ENCODE results near the gene PREX1.
A peak's percentile ranks its signal among the peaks of the same experiment; 100 is the strongest.

The PREX1 gene

DNA sequence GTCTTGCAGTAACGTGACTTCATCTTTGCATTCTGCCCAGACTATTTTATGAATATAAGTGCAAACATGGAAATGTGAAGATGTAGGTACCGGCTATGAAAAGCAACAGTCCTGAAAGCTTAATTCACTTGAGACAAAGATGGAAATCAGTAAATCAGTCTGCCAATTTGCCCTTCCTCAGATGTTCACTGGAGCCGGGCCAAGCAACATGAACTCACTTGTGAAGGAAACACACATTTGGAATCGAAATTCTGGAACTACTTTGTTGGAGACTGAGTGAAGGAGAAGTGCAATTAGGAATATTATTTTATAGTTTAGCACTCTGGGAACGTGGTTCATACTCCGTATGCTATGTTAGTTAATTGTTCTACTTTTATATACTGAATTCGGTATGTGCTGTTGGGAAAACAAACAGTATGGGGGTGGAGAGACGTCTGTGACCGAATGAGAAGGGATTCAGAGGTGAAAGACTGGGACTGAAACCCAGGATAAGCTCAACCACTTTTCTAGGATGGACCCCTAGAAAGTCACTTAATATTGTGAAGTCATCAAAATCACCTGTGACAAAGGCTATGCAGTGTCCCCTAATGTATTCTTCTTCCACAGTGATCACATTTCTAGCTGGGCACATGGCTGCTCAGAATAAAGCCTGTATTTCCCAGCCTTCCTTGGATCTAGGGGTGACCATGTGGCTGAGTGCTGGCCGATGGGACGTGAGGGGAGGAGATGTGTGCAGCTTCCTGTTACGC is 95.5 kb downstream of the PREX1 start:
- no peak for DNase-seq (ENCODE audit: low spot score)

DNA sequence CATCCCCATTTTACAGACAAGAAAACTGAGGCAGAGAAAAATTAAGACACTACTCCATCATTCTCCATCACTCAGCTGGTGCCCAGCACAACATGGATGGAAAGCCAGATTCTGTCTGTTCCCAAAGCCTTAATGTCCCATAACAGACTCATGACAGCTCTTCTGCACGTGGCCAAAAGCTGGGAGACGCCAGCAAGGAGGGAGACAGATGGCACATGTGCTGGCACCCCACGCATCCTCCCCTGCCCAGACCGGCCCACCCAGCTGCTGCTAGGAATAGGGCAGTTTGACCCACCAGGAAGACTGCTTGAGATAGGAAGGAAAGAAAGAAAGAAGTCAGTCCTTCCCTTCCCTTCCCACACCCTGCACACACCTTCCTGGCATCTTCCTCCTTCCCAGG is 96.3 kb downstream of the PREX1 start:
- DNase-seq (ENCODE audit: low spot score), result no peak

DNA sequence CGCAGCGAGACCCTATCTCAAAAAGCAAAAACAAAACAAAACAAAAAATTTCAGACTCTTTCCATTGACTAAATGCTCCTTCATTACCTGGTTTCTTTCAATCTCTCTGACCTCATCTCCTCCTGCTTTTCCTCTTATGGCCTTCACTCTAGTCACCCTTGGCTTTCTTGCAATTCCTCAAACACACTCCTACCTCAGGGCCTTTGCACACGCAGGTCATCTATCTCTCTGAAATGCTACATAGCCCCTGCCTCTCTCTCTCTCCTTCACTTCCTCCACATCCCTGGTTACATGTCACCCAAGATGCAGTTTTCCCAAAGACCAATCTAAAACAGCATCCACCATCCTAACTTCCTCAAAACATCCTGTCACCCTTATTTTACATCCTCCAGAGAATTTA is 96.8 kb downstream of the PREX1 start:
- DNase-seq (ENCODE audit: low spot score), result no peak

DNA sequence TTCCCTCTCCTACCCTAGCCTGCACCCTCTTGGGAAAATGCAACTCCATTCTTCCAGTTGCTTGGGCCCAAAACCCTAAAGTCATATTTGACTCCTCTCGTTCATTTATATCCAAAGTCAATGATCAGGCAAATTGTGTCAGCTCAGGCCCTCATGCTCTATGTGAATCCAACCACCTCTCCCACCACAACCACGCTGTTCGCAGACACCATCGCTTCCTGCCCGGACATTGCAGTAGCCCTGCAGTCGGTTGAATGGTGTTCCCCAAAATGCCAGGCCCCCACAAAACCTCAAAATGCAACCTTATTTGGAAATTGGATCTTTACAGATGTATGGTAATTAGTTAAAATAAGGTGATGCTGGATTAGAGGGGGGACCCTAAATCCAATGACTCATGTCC is 98.3 kb downstream of the PREX1 start:
- DNase-seq (ENCODE audit: low spot score), result no peak

DNA sequence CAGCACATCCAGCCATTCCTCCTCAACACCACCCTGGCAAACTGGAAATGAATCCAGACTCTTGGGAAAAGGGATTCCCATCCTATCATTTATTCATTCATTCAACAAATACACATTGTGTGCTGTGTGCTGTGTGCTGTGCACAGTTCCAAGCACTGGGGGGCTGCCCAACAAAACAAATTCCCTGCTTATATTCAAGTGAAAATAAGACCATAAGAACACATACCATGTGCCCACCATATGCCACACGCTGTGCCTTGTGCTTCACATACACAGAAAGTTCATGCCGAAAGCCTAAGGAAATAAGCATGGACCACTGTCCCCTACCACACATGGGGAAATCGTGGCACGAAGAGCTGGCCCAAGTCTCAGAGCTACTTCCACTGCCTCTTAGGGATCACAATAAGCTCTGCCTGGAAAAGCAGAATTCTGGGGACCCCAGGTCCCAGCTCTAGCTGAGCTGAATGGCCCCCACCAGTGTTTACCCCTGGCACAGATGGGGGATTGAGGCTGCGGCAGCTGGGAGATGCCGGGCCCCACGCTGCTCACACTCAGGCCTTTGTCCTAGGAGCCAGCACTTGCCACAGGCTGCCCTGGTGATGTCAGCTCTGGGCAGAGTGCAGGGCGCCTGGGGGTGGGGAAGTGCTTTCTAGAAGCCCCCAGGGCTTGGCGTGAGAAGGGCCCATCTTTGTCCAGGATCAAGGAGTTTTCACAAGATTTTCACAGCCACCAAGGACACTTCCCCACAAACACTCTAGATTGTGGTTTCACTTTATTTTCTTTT is 99.6 kb downstream of the PREX1 start:
- no peak for DNase-seq (ENCODE audit: low spot score)

DNA sequence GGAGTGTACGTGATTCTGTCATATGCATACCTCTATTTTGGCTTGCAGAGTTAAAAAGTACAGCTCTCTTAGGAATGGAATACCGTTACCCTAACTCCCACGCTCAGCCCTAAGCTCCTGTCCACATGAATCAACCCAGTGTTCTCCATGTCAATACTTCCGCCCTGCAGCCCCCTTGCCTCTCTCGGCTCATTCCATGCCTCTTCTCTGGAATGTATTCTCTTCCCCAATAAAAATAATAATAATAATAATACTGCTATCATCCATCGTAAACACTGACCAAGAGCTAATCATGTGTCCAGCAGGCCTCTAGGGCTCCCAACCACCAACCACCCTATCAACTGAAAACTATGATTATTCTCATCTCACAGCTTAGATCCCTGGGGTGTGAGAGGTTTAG is 100.6 kb downstream of the PREX1 start:
- DNase-seq (ENCODE audit: low spot score), result no peak

DNA sequence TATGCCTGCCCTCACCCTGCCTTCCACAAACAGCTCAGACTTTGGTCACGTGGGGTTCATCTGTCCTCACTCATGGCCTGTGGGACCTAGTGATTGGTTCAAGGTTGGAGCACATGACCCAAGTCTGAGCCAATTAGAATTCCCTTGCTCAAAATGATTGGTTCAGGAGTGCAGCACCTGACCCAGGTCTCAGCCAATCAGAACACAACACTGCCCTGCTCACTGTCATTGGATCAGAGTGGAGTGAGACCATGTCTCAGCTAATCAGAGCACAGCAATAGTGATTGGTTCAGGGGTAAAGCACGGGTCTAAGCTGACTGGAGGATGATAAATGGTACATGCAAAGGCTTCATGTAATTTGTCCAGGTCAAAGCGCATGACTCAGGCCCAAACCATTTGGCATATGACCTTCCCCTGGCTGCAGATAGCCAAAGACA is 102.2 kb downstream of the PREX1 start:
- peak; percentile 86 for DNase-seq (ENCODE audit: low spot score)

DNA sequence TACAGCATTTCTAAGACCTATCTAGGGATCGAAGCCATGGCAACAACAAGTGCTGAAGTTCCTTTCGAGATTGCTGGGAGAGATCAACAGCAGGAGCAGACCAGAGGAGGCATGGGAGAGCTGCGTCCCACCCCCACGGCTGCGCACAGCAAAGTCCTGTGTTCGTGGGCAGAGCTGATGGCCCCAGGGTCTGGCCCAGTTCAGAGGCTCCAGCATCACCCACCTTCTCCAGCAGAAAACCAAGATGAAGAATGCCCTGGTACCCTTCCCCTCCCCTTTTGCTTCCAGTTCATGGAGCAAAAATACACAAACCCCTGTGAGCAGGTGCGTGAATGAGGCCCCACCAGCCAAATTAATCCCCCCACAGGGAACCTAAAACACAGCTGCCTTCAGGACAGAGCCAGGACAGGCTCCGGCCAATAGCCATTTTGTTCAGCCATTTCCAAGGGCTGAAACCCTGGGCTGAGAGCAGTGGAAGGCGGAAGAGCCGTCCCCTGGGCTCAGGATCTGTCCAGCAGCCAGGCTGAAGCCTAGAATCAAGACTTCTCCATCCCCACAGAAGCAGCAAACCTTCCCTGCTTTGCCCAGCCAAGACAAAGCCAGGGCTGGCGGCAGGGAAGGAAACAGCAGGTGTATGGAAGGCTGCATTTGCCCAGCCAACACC is 102.8 kb downstream of the PREX1 start:
- no peak for DNase-seq (ENCODE audit: low spot score)

DNA sequence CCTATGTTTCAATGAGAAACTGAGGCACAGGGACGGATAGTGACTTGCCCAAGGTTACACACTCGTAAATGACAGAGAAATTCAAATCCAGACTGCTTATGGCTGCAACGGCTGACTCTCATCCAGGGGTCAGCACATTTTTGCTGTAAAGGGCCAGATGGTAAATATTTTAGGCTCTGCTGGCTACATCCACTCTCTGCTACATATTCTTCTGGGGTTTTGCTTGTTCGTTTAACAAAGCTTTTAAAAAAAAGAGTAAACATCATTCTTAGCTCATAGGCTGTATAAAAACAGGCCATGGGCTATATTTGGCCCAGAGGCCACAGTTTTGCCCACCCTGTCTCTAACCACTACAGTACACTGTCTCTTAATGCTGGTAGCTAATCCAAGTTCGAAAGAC is 103.4 kb downstream of the PREX1 start:
- no peak for DNase-seq (ENCODE audit: low spot score)

DNA sequence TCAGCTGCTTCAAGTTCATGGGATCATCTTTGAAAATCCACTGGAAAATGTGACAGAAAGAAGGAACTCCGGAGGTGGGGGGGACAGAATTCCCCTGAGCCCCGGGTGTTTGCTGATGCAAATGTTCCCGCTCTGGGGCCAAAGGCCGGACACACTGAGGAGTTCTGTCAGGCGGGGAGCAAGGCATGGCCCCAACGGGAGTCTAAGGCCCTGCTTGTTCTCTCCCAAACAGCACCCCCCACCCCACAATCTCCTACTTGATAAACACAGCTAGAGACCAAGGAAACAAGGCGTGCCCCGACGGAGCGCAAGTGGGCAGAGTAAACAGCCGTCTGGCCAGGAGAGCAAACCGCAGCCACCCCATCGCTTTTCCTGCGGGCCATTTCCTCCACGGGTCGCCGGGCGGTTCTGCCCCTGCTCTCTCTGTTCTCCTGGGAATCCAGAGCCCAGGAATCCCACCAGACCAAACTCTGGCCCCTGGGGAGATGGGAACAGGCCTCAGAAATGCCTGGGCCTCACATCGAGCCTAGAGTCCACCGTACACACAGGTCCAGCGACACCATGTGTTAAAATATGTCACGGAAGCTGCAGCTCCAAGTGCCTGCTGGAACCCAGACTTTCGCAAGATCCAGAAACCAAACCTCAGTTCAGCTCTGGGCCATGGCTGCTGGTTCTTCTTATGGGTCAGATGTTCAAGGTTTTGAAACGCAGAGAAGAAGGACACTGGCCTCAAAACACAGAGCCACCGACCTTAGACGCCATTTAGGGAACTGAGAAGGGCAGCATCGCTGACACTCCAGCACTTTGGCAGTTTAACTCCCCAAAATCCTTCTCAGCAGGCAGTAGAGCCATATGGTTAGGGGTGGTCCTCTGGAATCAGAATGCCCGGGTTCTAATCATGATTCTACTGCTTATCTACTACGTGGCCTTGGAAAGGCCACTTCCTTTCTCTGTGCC is 104.2 kb downstream of the PREX1 start:
- no peak for DNase-seq (ENCODE audit: low spot score)

DNA sequence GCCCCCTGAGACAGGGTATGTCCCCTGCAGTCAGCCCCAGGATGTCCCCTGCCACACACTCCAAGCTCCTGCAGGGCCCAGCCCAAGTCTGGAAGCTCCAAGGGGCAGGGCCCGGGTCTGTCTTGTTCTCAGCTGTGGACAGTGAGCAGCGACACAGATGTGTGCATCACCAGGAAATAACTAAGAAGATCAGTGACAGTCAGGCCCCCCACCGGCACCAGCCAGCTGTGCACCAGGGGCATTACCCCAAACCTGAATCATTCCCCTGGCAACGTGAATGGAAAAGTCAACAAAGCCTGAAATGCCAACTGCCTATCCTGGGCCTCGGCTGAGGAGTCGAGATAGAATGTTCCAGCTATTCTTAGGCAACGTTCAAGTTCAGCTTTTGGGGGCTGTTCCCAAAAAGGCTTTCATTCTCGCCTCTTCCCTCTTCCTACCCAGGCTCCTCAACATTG is 105.0 kb downstream of the PREX1 start:
- peak; percentile 48 for DNase-seq (ENCODE audit: low spot score)

DNA sequence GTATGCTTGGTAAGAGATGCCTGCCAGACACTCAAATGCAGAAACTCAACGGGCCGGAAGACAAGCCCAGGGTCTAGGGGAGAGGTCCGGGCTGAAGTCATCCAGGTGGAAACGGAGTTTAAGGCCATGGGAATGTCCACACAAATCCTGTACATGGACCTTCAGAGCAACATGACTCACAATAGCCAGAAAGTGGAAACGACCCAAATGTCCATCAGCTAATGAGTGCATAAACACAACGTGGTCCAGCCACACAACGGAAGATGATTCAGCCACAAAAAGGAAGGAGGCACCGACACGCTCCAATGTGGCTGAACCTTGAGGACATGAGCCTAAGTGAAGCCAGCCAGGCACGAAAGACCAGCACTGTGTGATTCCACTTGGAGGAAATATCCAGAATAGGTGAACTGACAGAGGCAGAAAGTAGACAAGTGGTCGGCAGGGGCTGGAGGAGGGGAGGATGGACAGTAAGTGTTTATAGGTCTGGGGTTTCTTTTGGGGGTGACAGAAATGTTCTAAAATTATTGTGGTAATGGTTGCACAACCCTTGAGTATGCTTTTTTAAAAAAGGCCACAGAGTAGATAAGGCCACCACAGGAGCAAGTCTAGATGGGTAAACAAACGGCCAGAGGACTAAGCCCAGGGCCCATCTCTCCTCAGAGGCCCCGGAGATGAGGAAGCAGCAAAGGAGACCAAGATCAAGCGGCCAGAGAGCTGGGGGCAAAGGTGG is 105.6 kb downstream of the PREX1 start:
- peak; percentile 33 for DNase-seq (ENCODE audit: low spot score)

DNA sequence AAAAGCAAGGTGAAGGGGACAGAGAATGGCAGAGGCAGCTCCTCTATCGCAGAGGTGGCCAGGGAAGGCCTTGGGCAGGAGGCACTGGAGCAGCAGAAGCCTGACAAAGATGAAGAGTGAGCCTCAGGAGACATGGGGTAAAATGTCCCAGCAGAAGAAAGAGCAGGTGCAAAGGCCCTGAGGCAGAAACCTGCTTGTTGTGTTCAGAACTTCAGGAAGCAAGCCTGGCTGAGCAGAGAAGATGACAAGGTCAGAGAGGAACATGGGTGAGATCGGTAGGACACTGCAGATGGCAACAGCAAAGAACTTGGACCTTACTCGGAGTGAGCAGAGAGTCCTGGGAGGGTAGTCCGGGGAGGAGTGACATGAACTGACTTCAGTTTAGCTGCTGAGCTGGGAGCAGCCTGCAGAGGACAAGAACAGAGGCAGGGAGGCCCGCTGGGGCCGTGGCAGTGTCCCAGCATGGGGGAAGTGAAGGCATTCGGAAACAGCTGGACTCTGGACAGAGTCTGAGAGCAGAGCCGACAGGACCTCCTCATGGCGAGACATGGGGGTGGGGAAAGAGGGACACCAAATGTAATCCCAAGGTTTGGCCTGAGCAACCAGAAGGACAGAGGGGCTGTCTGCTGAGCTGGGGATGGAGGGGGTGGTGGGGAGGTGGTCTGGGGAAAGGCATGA is 106.3 kb downstream of the PREX1 start:
- no peak for DNase-seq (ENCODE audit: low spot score)

DNA sequence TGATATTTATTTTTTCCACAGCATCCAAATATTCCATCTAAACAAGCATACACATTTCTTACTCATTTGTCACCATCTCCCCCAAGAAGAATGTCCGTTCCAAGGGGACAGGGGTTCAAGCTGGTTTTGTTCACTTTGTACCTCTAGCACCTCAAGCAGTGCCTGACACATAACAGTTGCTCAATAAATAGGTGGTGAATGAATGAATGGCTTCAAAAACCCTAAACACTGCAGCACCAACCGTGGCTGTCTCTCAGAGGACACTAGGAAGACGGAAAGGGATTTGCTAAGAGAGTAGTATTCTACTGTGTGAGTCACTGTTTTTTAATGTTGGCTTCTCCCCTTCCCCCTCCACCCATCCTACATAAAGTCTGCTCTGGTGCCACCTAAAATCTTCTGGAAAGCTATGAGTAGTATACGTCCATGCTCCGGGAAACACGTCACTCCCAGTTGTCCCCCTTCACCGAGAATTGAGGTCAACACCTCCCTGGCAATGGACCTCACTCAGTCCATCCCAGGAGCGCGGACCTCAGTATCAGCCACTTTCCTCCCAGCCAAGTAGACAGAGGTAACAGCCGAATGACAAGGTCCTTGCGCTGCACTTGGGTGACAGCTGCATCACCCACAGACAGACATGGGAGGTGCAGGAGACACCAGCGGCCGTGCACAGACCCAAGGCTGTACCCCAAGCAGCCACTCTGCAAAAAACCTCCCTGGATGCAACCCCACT is 107.4 kb downstream of the PREX1 start:
- DNase-seq (ENCODE audit: low spot score), result no peak

DNA sequence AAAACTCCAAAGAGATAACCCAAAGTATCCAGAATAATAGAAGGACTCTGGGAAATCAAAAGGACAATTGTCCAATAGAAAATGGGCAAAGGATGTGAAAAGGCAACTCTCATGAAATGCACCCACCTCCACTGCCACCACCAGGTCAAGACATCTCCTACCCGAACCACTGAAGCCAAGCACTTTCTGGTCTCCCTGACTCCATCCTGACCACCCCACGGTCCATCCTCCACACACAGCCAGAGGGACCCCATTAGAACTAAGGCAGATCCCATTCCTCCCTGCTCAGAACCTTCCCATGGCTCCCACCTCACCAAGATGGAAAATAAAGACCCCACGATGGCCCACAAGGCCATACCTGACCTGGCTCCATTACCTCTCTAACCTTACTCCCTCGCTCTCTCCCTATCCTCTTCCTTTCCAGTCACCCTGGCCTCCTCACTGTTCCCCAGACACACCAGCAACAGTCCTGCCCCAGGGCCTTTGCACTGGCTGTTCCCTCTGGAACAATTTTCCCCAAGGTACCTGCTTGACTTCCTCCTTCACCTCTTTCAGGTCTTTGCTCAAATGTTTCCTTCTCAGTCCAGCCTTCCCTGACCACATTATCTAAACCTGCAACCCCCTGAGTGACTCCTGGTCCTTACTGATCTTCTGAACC is 108.1 kb downstream of the PREX1 start:
- no peak for DNase-seq (ENCODE audit: low spot score)

DNA sequence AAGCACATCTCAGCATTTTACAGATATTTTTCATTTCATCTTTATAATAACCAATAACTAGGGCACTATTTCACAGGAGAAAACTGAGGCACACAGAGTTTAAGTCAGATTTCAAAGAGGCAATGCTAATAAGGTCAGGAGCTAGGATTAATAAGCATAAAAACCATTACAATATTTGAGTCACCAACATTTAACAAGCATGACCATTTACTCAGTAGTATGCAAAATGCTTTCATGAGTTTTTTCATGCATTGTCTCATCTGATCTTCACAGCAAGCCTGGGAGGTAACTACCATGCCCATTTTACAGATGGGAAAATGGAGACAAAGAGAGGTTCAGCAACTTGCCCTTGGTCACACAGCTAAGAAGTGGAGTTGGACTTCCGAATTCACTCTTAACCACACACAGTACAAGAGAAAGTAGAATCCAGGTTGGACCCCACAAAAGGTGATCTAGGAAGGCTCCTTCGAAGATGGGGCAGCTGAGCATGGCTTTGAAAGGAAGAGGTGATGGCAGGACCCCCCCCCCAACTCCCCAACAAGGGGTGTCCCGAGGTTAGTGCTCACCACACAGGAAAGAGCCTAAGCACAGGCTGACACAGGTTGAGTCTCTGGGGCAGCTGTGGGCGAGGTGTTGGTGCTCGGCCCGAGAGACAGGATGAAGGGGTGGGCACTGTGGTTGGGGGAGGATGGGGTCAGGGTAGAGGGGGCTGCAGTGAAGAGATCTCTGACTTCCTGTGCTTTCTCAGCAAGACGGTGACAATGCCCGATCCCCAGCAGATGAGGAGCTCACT is 108.8 kb downstream of the PREX1 start:
- no peak for DNase-seq (ENCODE audit: low spot score)

DNA sequence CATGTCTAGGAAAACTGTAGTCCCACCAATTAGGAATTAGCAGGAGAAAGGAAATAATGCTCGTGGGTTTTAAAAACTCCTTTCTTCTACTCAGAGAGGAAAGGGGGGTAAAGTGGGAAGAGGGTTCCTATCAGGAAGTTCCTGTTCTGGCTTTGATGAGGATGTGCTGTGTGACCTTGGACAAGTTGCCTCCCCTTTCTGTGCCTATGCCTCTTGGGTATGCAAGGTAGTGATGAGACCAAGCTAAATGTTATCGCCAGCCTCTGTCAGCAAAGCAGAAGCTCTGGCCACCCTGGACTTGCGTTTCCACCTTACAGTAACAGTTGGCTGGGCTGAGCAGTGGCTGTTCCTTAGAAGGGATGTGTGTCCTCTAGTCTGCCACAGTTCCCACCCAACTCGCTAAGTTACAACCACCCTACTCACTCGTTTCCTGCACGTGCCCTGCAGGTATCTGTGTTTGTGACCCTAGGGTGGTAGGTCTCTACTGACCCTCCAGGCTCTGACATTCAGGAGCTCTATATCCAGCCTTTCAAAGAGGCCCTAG is 110.0 kb downstream of the PREX1 start:
- DNase-seq (ENCODE audit: low spot score), result no peak

DNA sequence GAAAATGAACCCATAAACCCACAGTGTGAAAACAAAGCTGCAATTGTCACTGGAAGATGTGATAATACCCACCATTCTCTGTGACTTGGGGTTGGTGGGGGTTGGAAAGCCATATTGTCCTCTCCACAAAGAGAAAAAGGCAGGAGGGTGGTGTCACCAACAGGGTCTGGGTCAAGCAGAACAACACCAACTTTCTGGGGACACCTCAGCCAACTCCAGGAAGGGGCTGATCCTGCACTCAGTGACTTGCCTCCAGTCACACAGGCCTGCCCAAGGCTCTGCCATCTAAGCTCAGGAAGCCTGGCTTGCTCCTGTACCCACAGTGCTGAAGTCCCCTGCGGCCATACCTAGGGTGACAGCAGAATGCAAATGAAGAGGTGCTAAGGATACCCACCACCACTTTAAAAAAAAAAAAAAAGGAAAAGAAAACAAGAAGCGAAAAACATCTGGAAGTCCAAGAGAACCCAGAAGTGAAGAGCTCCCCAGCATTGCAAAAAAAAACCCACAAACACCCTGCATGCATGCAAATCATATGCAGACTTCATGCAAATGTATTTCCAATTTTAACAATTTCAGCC is 110.6 kb downstream of the PREX1 start:
- DNase-seq (ENCODE audit: low spot score), result peak; percentile 51

All from NAMALWA (cell line).